H1 (cell line): ENCODE results near the gene KCNK3. TPM values are rescaled to one million over a fixed set of nuclear protein-coding genes. Genes with fewer than 3 reads are reported as not detected.

Source experiments
- FOSL1 ChIP-seq: IDR thresholded peaks from 2 replicates; pipeline ENCODE4 v1.6.1; 2011; ENCODE audit warnings: mild to moderate bottlenecking, low read depth, low read length, moderate library complexity; ENCODE audit not compliant: insufficient read depth
- GTF2F1 ChIP-seq: IDR thresholded peaks from 2 replicates; pipeline ENCODE4 v1.6.1; 2012; ENCODE audit warnings: low read depth, low read length, improper control_type of control experiment, borderline replicate concordance
- POLR2AphosphoS5 ChIP-seq: IDR thresholded peaks from 2 replicates; pipeline ENCODE4 v1.6.1; 2011; ENCODE audit warnings: low read depth, low read length
- ZNF274 ChIP-seq: IDR thresholded peaks from 2 replicates; pipeline ENCODE4 v1.7.0; 2012; ENCODE audit warnings: low read length, borderline replicate concordance; ENCODE audit errors: extremely low read depth
- polyA plus RNA-seq, 7 experiments: library from polyadenylated mRNA; depleted of rRNA in 3 of 7; stranded (reverse) in 5 of 7; unstranded in 2 of 7; fragments of >200 nt in 5 of 7; fragments of 200-250 nt in 2 of 7; gene quantifications; 1 replicate in 5 of 7; 2 replicates in 1 of 7; 4 replicates in 1 of 7; pipeline versions ENCODE4 v1.2.1 to v1.2.3, GENCODE V29; 2011 to 2013; ENCODE audit warnings: missing spikeins in 2 of 7, mixed read lengths in 2 of 7
- total RNA-seq: library from RNA; stranded (reverse); fragmentation: NEBNext Ultra II Directional; extraction: Animal tissue kit (Norgen Biotek cat#: 25700); gene quantifications from 2 replicates; pipeline ENCODE4 v1.2.1, GENCODE V29; 2021

KCNK3 gene
- total and polyA plus RNA-seq, 2 of the 8 experiments (the other 6 are each of a cell fraction or from before 2014, with no cell fraction given) = 0.29 to 0.30 TPM

DNA sequence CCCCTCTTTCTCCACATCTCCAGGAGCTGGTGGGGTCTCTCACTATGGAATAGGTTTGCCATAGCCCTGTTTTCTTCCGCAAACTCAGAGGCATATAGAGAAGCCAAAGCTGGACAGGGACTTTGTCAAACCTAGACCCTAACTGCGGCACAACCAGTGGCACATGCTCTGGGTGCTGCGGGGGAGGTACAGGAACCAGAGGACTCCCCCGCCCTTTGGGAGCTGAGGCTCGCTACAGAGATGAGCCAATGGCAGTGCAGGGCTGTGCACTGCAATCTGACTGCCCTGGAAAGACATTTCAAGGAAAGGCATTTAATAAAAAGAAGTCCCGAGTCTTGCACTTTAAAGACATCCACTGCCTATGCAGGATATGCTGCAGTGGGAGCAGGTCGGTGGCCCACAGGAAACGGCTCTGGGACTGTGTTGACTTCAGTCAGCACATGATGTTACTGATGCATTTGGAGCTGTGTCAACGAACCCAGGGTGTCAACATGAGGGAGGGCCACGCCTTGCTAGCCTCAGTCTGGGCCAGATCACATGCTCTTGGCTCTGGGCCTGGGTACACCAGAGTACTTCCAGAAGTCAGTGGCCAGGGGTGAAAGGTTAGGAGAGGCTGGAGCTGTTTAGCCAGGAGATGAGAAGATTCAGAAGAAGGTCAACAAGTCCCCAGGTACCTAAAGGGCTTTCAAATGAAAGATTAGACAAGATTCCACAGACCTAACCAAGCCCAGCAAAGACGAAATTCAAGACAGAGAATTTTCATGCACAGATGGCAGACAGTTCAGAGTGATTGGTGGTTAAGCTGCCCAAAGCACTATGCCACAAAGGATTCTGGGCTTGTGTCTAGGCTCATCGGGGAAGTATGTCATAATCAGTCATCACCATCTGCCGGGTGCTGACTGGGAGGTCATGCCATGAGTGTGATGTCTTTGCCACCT is 79.8 kb downstream of the KCNK3 start (continued):
- TF ChIP-seq ZNF274 = no peak
- TF ChIP-seq POLR2AphosphoS5 = no peak
- TF ChIP-seq FOSL1 = no peak
- no peak for TF ChIP-seq GTF2F1
- TF ChIP-seq, all 59 proteins: peak for 0
